HEK293 (cell line): ENCODE measurements around the gene GJA3.

Experiments used
- CTCF ChIP-seq: fragments of 450-650 bp; formaldehyde crosslinking; IDR thresholded peaks from 2 replicates; pipeline ENCODE4 v1.5.1; 2016; ENCODE audit warnings: missing biosample characterization, missing genetic modification characterization
- ZSCAN5A ChIP-seq: fragments of 450-650 bp; formaldehyde crosslinking; IDR thresholded peaks from 2 replicates; pipeline ENCODE4 v1.5.1; 2016; ENCODE audit warnings: missing biosample characterization, missing genetic modification characterization

- TF ChIP-seq CTCF (tag by site-specific recombination) (no peak), ZSCAN5A (tag by site-specific recombination) (no peak)
Observed at GRCh38 chr13:20137875-20138274, 23.0 kb downstream of the GJA3 start.
